ENCODE data around the gene SLAMF1.

SLAMF1 gene

GRCh38 chr1:160671603-160672517 is 25.0 kb upstream of the SLAMF1 start:
- TF ChIP-seq GATA3 (IDR thresholded peaks at IDR 0.05; ENCODE audit: low read depth, low read length): no peak

GRCh38 chr1:160670701-160671100 is 23.9 kb upstream of the SLAMF1 start:
- no peak for TF ChIP-seq GATA3 (IDR thresholded peaks at IDR 0.05; ENCODE audit: low read depth, low read length)
- TF ChIP-seq GATA2 (IDR thresholded peaks at IDR 0.05; ENCODE audit: low read depth, low read length): no peak

- TF ChIP-seq GATA3 (IDR thresholded peaks at IDR 0.05; ENCODE audit: low read depth, low read length): no peak
- no peak for TF ChIP-seq GATA2 (IDR thresholded peaks at IDR 0.05; ENCODE audit: low read depth, low read length)
Observed at GRCh38 chr1:160669802-160670201, 23.0 kb upstream of the SLAMF1 start.

- TF ChIP-seq GATA2 (IDR thresholded peaks at IDR 0.05; ENCODE audit: low read depth, low read length) (no peak), GATA3 (IDR thresholded peaks at IDR 0.05; ENCODE audit: low read depth, low read length) (no peak)
Observed at GRCh38 chr1:160669276-160669675, 22.4 kb upstream of the SLAMF1 start.

- TF ChIP-seq GATA3 (IDR thresholded peaks at IDR 0.05; ENCODE audit: low read depth, low read length) (no peak), GATA2 (IDR thresholded peaks at IDR 0.05; ENCODE audit: low read depth, low read length) (no peak)
Observed at GRCh38 chr1:160667896-160668295, 21.1 kb upstream of the SLAMF1 start.

- no peak for TF ChIP-seq GATA3 (IDR thresholded peaks at IDR 0.05; ENCODE audit: low read depth, low read length)
- TF ChIP-seq GATA2 (IDR thresholded peaks at IDR 0.05; ENCODE audit: low read depth, low read length): no peak
Observed at GRCh38 chr1:160666079-160666442, 19.2 kb upstream of the SLAMF1 start.

- TF ChIP-seq GATA3 (IDR thresholded peaks at IDR 0.05; ENCODE audit: low read depth, low read length) (no peak), GATA2 (IDR thresholded peaks at IDR 0.05; ENCODE audit: low read depth, low read length) (no peak)
Observed at GRCh38 chr1:160665330-160666078, 18.7 kb upstream of the SLAMF1 start.

- TF ChIP-seq GATA2 (IDR thresholded peaks at IDR 0.05; ENCODE audit: low read depth, low read length) (no peak), GATA3 (IDR thresholded peaks at IDR 0.05; ENCODE audit: low read depth, low read length) (no peak)
Observed at GRCh38 chr1:160664573-160665051, 17.8 kb upstream of the SLAMF1 start.

GRCh38 chr1:160662910-160663309 is 16.1 kb upstream of the SLAMF1 start:
- TF ChIP-seq GATA3 (IDR thresholded peaks at IDR 0.05; ENCODE audit: low read depth, low read length) (no peak), GATA2 (IDR thresholded peaks at IDR 0.05; ENCODE audit: low read depth, low read length) (no peak)

- TF ChIP-seq GATA2 (IDR thresholded peaks at IDR 0.05; ENCODE audit: low read depth, low read length) (no peak), GATA3 (IDR thresholded peaks at IDR 0.05; ENCODE audit: low read depth, low read length) (no peak)
Observed at GRCh38 chr1:160659566-160659965, 12.7 kb upstream of the SLAMF1 start.

- TF ChIP-seq GATA3 (IDR thresholded peaks at IDR 0.05; ENCODE audit: low read depth, low read length) (no peak), GATA2 (IDR thresholded peaks at IDR 0.05; ENCODE audit: low read depth, low read length) (no peak)
Observed at GRCh38 chr1:160658814-160659193, 12.0 kb upstream of the SLAMF1 start.

- no peak for TF ChIP-seq GATA3 (IDR thresholded peaks at IDR 0.05; ENCODE audit: low read depth, low read length)
- TF ChIP-seq GATA2 (IDR thresholded peaks at IDR 0.05; ENCODE audit: low read depth, low read length): no peak
Observed at GRCh38 chr1:160658162-160658813, 11.4 kb upstream of the SLAMF1 start.

- TF ChIP-seq GATA3 (IDR thresholded peaks at IDR 0.05; ENCODE audit: low read depth, low read length): no peak
- no peak for TF ChIP-seq GATA2 (IDR thresholded peaks at IDR 0.05; ENCODE audit: low read depth, low read length)
Observed at GRCh38 chr1:160657250-160657781, 10.5 kb upstream of the SLAMF1 start.

- TF ChIP-seq GATA3 (IDR thresholded peaks at IDR 0.05; ENCODE audit: low read depth, low read length) (no peak), GATA2 (IDR thresholded peaks at IDR 0.05; ENCODE audit: low read depth, low read length) (no peak)
Observed at GRCh38 chr1:160656737-160657136, 9.9 kb upstream of the SLAMF1 start.
